HG03378 (cell line): ENCODE measurements around the gene ENDOU.
A peak's percentile ranks its signal among the peaks of the same experiment; 100 is the strongest.

ENCODE experiments used
- ATAC-seq: cut with Tn5 transposase; IDR thresholded peaks from one replicate; pipeline ENCODE4 v1.9.1; 2021; ENCODE audit warnings: mild to moderate bottlenecking, moderate library complexity; ENCODE audit not compliant: unreplicated experiment

The ENDOU gene

DNA sequence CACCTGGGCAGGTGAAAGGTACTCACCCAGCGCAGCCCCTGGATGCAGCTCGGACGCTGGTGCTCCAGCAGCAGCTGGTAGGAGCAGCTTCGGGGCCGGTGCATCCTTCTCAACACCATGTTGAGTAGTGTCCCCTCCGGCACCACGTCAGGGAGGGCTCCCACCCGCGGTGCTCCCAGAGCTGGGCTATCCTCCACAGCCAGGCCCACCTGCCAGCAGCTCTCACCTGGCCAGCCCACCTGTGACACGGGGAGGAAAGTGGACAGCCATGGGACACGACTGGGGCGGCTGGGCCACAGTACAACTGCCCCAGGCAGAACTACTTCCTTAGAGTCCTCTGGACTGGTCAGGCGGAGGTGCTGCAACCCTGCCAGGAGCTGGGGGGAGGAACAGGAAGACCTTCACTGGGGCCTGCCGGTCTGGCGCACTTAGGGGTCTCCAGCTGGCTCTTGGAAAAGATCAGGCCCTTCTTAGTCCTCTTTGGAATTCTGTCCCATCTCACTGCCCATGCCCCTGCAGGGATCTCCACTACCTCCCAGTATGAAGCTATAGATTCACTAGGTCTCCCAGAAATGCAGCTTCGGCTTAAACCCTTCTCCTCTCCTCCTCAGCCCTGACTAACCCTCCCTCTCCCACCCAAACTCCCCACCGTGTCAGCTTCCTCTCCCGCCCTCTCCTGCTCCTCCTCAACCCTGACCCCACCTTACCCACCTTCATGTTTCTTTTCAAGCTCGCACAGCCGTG lies 32.7 kb upstream of the ENDOU start:
- ATAC-seq: no peak

DNA sequence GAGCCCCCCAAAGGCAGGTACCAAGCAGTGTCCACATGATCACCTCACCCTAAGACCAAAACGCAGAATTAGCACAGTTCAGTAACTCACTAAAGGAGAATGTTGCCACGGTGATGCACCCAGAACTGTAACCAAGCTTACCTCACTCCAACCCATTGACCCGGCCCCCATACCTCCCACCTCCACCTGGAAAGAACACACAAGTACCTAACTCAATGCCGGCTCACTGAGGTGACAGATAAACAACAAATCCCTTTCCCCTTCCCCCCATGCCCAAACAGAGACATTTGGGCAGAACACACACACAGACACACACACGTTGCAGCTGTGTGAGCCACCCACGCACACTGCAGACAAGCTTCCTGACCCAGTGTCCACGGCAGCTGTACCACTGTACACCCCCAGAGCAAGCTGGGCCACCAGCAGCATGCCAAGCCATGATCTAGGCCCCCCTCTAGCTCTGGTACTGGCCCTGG lies 32.1 kb upstream of the ENDOU start:
- ATAC-seq: no peak

DNA sequence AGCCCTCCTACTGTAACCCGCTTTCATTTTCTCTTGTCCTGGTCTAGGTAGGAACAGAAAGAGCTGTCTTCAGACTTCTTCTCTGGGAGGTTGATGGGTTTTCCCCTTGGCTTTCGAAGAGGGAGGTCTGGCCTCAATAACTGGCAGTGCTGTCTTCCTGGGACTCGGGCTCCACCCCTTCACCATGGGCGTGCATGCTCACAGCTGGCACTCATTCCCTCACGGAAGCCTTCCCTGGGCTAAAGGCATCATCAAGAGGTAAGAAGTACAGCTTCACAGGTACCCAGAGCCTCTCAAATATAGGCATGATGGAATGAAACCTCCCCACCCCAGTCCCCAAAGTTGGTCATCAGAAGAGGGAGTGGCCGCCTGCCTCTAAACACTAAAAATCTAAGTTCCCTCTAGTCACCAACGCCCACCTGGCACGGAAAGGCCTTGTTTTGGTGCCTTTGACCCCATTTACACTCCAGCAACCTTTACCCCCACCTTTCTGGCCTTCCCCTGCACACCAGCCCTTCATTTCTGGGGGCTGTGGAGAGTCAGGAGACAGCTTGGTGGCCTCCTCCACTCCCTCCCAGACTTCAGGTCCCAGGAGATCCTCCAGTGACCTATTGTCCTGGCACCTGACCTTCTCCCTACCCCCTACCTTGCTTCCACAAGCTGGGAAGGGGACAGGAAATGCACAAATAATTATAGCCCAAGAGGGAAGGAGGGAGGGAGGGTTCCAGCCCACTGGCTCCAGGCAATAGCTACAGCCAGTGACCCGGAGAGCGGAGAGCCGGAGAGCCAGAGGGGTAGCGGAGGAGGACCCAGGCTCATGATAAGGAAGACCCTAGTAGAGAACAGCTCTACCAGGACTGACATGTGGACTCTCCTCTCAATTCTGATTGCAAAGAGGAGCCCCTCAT lies 30.6 kb upstream of the ENDOU start:
- peak; percentile 86 for ATAC-seq

DNA sequence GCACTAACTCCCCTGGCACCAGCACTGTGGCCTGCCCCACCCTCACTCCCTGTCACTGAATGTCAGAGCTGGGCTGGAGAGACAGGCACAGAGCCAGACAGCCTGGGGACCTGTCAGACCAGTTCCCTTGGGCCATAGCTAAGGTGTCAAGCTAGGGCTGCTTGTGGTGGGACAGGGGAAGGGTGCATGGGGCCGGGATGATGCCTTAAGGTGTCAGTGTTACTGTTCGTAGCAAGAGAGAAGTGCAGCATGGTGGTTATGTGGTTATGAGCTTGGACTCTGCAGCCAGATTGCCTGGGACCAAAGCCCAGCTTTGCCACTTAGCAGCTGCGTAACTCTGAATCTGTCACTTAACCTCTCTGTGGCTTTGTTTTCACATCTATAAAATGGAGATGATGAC lies 29.6 kb upstream of the ENDOU start:
- ATAC-seq: no peak

DNA sequence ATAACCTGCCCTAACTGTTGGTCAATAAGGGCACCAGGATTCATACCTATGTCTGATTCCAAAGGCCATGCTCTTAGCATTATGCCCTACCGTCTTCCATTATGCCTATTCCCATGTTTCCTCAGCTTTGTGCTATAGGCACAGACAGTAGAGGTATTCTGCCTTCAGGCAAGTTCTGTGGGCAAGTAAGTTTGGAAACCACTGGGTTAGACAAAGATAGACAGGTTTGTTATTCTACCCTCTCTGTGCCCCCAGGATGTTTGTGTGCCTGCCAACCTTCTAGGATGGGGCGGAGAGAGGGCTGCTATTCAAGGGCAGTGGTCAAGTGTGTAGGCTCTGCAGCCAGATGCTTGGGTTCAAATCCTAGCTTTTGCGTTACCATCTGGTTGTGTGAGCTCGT lies 28.8 kb upstream of the ENDOU start:
- ATAC-seq: no peak

DNA sequence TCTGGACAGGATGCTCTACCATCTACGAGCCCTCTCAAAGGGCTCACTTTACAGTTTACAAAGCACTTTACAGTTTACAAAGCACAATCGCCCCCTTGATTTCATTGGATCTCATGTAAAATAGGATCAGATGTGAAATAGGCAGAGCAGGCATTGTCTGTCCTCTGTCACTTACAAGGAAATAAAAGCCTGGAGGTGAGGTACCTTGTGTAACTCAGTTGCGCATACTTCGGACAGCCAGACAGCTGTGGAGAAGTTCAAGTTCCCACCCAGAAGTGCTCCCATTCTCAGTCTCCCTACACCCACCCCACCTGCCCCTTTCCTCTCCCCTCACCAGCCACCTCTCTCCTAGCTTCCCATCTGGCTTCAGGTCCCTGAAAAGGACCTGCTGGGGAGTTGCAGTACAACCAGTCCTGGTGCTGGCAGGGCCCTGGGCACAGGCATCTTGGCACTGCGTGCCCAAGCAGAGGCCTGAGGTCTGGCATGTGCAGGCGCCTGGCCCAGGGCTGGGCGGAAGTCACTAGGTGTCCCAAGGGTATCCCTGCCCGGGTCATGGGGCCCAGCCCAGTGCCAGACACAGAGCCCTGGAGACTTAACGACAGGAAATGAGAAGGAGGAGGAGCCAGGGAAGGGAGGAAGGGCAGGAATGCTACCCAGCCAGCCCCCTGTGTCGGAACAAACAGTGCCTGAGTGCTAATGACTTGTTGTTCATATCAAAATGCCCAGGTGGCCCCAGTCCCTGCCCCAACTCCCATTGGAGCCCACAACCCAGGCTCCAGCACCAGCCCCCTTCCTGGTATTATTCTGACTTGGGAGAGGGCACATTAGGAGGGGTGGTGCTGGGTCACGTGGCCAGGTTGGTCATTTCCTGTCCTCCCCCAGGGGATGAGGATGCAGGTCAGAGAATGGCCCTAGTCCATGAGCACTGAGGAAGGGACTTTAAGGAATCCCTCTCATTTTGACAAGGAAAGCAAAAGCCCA lies 28.0 kb upstream of the ENDOU start:
- no peak for ATAC-seq

DNA sequence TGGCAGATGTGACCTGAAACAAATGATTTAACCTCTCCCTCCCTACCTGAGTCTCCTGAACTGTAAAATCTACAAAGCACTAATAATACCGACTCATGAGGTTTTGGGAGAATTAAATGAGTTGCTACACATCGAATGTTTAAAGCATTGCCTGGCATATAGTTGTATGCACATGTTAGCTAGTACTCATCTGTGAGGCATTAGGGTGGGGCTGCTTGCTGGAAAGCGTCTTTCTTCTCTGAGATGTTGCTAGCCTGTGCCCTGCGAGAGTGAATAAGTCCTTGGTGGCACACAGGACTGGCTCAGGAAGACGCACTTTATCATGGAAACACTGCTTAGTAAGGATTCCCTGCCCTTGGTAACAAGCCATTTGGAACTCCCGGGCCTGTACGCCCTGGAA lies 27.3 kb upstream of the ENDOU start:
- no peak for ATAC-seq

DNA sequence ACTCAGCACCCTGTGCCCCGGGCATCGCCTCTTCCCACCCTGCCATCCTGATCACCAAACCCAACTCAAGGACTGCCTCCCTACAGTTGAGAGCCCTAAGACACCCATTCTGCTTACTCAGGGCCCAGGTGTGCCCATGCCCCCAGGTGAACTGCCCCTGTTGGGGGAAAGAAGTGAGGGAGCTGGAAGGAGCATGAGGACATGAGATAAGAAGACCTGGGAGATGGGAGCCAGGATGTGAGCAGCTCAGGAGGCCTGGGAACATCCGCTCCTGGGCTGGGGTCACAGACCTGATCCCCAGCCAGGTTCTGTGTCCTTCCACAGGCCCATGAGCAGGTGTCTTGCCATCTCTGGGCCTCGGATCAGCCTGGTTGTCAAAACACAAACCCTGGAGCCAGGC lies 26.8 kb upstream of the ENDOU start:
- no peak for ATAC-seq

DNA sequence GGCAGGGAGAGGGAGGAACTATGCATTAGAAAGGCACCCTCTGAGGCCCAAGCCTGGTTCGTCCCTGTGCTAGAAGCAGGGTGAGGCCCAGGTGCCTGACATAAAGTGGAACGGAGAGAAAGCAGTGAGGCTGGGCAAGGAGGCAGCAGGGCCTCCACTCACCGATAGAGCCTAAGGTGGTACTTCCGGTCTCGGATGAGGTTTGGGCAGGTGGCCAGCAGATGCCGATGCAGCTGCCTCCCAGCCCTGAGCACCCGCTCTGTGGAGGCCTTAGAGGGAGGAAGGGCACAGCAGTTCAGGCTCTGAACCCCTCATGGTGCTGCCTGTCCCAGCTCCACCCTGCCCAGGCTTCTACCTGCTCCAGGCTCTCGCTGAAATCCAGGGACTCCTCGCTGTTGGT lies 26.3 kb upstream of the ENDOU start:
- no peak for ATAC-seq

DNA sequence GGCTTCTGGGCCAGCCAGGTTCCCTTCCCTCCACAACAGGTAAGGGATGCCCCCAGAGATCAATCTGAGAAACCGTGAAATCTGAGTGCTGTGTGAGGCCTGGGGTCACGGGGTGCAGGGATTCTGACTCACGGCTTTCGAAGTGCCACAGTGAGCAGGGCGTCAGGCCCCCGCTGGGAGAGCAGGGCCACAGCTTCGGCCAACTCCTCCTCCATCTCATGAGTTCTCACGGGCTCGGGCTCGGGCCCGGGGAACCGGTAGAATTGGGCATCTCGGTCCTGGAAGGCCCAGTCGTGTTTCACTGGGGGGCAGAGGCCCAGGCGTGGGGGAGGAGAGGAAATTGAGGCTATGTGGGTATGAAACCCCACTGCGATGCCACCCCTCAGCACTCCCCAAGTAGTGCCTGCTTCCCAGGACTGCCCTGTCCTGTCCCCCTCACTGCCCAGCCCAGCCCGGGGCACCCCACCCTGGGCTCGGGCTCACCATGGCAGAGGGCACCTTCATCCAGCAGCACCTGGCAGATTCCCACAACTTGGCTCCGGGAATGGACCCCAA lies 25.7 kb upstream of the ENDOU start:
- no peak for ATAC-seq

DNA sequence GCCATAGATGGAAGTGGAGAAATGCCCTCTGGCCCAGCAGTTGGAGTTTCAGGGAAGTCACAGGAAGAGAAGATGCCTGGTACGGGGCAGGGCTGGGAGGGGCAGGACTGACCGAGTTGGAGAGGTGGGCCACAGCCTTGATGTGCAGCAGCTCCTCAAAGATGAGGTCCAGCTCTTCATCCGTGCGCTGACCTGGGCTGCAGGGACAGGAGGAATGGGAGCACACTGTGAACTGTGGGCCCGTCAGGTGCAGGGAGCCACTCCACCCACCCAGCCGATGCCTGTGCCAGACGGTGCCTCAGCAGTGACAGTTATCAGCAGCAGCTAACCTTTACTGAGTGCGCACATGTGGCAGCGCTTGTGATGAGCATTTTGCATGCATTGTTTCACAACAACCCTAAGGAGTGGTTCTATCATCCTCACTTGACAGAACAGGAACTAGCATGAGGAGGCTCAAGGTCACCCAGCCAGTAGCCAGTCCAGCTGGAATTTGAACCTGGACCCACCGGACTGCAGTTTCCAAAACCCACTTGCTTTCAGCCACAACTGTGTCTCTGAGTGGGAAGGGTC lies 25.0 kb upstream of the ENDOU start:
- ATAC-seq: no peak

DNA sequence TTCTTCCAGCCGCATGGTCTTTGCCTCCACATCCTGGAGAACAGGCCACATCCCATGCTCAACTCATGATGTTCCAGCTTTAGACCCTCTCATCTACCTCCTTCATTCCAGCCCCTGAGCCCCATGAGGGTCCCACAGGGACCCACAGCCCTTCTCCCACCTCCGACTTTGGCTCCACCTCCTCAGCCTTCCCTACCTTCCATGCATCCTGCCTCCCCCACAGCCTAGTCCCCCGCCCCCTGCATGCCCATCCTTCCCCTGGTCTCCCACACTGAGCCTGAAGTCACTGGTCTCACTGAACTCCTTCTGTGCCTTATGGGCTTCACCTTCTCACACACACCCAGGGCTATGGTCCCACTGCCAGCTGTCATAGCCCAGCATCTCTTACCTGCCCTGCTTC lies 23.6 kb upstream of the ENDOU start:
- ATAC-seq: no peak

DNA sequence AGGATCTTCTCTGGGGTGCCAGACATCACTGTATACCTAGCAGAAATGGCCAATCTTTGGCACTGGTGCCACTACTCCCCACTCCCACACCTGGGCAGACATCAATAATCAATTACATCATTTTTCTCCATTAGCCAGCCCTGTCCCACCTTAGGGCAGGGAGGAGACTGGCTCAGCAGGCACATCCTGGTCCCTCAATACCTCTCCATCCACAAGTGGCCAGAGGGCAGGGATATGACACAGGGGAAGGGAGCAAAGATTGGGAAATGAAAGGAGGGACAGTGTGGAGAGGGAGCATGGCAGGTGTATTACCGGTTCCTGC lies 23.2 kb upstream of the ENDOU start:
- ATAC-seq: no peak

DNA sequence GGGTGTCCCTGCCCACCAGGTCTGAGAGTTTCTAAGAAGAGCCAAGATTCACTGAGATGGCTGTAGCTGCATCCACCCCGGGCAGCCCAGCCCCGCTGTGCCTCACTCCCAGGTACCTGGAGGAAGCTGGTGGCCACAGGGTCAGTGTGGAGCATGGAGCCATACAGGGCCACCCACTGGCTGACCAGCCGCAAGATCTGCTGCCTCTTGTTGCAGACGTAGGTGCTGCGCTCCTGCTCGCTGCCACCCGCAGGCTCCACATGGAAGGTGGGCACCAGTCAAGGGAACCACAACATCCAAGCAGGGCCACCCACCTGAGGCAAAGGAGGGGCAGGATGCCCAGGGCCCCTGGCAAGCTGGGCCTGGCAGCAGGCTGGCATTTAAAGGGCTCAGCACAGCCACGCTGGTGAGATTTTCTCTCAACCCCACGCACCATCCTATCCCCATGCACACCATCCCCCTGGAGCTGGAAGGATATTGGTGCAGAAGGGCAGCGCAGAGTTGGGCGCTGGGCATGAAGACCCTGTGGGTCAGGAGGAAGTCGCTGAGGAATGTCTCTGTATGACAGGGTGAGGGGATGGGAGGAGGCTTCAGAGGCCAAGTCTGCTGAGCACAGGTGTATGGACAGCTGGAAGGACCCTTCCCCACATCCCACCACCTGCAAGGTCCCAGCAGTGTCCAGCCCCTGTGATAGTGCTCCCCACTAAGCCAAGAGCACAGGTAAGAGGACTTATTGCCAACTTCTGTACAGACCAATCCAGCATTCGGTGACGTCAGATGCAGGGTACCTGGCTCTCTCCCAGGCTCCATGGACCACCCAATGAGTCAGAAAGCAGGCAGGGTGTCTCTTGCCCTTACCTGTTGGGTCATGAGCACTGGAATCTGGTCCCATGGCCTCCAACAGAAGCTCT lies 22.6 kb upstream of the ENDOU start:
- ATAC-seq: no peak

DNA sequence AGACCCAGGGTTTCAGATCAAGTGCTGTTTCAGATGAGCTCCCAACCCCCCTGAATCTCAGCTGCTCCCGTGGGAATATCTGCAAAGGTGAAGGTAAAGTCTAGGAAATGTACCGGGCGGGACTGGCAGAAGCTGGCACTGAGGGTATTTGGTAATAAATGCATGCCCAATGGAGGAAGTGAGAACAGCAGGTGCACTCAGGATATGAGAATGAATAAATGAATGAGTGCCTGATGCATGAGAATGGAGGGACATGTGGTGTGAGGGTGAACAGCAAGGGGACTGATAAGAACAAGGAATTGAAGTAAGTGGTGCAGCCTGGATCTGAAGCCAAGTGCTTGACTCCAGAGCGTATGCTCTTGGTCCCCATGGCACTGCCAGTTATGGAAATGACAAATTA lies 21.8 kb upstream of the ENDOU start:
- peak; percentile 42 for ATAC-seq

DNA sequence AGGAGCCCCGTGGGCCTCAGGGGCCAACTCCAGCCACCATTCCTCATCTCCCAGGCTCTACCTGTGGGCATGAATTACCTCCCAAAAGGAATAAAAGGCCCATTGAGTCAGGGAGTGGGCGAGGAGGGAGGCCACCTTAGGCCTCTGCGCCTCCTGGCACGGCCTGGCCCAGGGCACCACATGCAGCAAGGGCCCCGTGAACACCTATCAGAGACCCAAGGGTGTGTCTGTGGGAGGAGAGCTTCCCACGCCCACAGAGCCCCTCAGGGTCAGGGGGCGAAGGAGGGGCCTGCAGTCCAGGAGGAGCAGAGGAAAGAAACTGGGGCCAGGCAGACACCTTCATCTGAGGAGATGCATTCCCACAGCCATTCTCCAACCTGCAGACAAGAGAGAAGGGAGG lies 21.2 kb upstream of the ENDOU start:
- ATAC-seq: no peak

DNA sequence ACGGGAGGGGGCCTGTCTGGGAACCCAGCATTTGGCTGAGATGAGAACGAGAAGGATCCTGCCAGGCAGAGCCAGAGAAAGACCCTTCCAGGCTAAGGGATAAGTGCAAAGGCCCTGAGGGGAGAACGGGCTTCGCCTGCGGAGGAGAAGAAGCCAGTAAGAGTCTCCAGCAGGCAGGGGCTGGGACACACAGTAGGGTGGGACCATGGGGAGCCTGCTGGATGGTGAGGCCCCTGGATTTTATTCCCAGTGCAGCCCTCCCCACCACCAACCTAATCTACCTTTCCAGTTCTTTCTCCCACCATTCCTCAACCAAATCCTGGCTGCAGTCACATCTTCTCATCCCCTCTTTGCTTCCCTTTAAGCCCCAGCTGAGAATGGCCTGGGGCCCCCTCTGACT lies 20.8 kb upstream of the ENDOU start:
- no peak for ATAC-seq

DNA sequence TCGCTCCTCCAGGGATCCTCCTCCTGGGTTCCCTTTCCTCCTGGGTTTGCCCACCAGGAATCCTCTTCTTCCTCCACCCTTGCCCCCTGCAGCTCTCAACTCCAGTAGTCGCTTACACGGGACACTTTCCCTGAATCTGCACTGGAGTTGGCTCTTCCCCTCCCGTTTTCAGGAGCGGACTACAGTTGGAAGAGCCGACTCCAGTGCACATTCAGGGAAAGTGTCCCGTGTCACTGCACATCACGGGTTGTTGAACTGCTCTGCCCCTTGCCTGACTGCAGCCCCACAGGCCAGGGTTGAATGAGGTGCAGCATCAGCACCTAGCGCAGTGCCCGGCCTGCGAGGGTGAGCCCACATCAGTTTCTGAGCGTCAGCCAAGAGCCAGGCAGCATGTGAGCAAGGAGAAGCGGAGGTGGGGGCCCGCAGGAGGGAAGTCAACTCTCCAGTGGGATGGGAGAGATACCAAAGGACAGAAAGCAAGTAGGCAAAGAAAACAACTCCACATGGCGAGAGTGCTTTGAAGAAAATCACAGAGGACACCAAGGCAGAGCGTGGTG lies 20.3 kb upstream of the ENDOU start:
- no peak for ATAC-seq

DNA sequence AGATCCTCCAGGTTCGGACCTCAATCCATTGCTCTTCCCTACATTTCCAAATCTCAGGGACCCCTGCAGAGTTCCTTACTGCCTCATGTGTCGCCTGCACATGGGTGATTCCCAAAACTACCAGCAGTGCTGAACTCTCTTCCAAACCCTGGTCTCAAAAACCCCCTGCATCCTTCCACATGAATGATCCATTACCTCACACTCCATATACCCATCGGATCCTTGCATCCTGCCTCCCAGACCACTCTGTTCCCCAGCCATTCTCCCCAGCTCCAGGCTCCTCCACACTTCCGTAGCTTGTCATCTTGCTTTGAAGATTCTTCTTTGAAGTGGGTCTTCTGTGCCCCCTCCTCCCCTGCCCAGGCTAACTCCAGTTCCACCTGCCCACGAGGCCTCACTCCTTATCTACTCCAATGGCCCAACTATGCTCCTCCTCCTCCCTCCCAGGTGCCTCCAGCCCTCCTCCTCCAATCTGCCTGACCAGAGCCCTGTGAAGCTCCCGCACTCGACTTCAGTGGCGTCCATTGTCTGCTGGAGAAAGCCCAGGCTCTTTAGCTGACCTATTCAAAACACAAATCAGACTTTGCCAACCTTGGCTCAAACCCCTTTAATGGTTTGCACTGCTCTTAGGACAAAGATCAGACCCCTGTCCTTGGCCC lies 19.6 kb upstream of the ENDOU start:
- no peak for ATAC-seq
